ENCODE data around the gene ZNF524.
A peak's percentile ranks its signal among the peaks of the same experiment; 100 is the strongest.
"Not testable (repeated sequence)": the region's sequence is repeated elsewhere in the genome, so short reads cannot be mapped to it uniquely, and the experiment has no call there.

ZNF524 gene

GRCh38 chr19:55581145-55581822 is 18.8 kb upstream of the ZNF524 start:
- TF ChIP-seq CTCF (IDR thresholded peaks at IDR 0.05; ENCODE audit: low read depth, low read length): no peak

GRCh38 chr19:55581823-55582223 is 18.3 kb upstream of the ZNF524 start:
- Histone ChIP-seq H3K27me3 (no peaks in the 10 kb centered on the region), H3K9me3 (no peaks in the 10 kb centered on the region), H3K36me3 (peaks cover 11% of the 10 kb centered on the region), H3K4me1 (peaks cover 10% of the 10 kb centered on the region), H3K4me3 (ENCODE audit: low read depth, low read length) (no peak overlapping the region)
- no peak for DNase-seq
- TF ChIP-seq CTCF (IDR thresholded peaks at IDR 0.05; ENCODE audit: low read depth, low read length): no peak

More at GRCh38 chr19:55581145-55581822, 18.8 kb upstream of the ZNF524 start:
- DNase-seq: no peak
- no peaks in the 10 kb centered on the region for H3K27me3 ChIP-seq
- H3K36me3 ChIP-seq: peaks cover 12% of the 10 kb centered on the region
- peaks cover 6% of the 10 kb centered on the region for H3K4me1 ChIP-seq
- peak overlapping the region; percentile 86 for H3K4me3 ChIP-seq (ENCODE audit: low read depth, low read length)
- H3K9me3 ChIP-seq: no peaks in the 10 kb centered on the region

GRCh38 chr19:55582284-55582683 is 17.8 kb upstream of the ZNF524 start:
- not testable (repeated sequence) for H3K27me3 ChIP-seq; H3K9me3 ChIP-seq; H3K4me3 ChIP-seq (ENCODE audit: low read depth, low read length); H3K36me3 ChIP-seq; DNase-seq
- H3K4me1 ChIP-seq: peaks cover 12% of the 10 kb centered on the region

GRCh38 chr19:55583897-55584296 is 16.2 kb upstream of the ZNF524 start:
- H3K27me3 ChIP-seq; H3K9me3 ChIP-seq; H3K36me3 ChIP-seq; H3K4me3 ChIP-seq (ENCODE audit: low read depth, low read length); DNase-seq: not testable (repeated sequence)
- H3K4me1 ChIP-seq: peaks cover 14% of the 10 kb centered on the region

GRCh38 chr19:55584871-55585270 is 15.2 kb upstream of the ZNF524 start:
- no peak for DNase-seq
- H3K4me3 ChIP-seq (ENCODE audit: low read depth, low read length): no peak overlapping the region
- H3K9me3 ChIP-seq: no peaks in the 10 kb centered on the region
- H3K4me1 ChIP-seq: peaks cover 14% of the 10 kb centered on the region
- H3K27me3 ChIP-seq: no peaks in the 10 kb centered on the region
- no peak for TF ChIP-seq CTCF (IDR thresholded peaks at IDR 0.05; ENCODE audit: low read depth, low read length)
- no peaks in the 10 kb centered on the region for H3K36me3 ChIP-seq

- Histone ChIP-seq H3K9me3 (no peaks in the 10 kb centered on the region), H3K36me3 (no peaks in the 10 kb centered on the region), H3K4me1 (peaks cover 14% of the 10 kb centered on the region), H3K27me3 (no peaks in the 10 kb centered on the region), H3K4me3 (ENCODE audit: low read depth, low read length) (peak overlapping the region; percentile 43)
- peak; percentile 89 for DNase-seq
- TF ChIP-seq CTCF (IDR thresholded peaks at IDR 0.05; ENCODE audit: low read depth, low read length): no peak
Observed at GRCh38 chr19:55585658-55586339, 14.3 kb upstream of the ZNF524 start.

GRCh38 chr19:55586976-55587668 is 13.0 kb upstream of the ZNF524 start:
- DNase-seq: peak; percentile 99
- Histone ChIP-seq H3K4me3 (ENCODE audit: low read depth, low read length) (peak overlapping the region; percentile 51), H3K4me1 (peaks cover 11% of the 10 kb centered on the region), H3K36me3 (peaks cover 3% of the 10 kb centered on the region), H3K27me3 (no peaks in the 10 kb centered on the region), H3K9me3 (no peaks in the 10 kb centered on the region)
- no peak for TF ChIP-seq CTCF (IDR thresholded peaks at IDR 0.05; ENCODE audit: low read depth, low read length)

All from BE2C (cell line).